Loucy (cell line): Measurements from ENCODE around the gene CIP2A.

ENCODE experiments used
- H2AFZ ChIP-seq: fragments of 200-600 bp; sonication (generic); 2 replicates; pipeline ENCODE4 v1.6.0; 2016; ENCODE audit warnings: antibody characterized with exemption, mild to moderate bottlenecking, low read length, moderate library complexity
- H3F3A ChIP-seq: fragments of 200-600 bp; 2 replicates; pipeline ENCODE4 v1.6.0; 2016; ENCODE audit warnings: antibody characterized with exemption, low read depth, mild to moderate bottlenecking
- H3K27me3 ChIP-seq: fragments of 200-600 bp; sonication (generic); 2 replicates; pipeline ENCODE4 v1.6.1; 2014; ENCODE audit warnings: low read length, mild to moderate bottlenecking; ENCODE audit not compliant: insufficient read depth, poor library complexity, severe bottlenecking
- H3K36me3 ChIP-seq: fragments of 200-600 bp; sonication (generic); 2 replicates; pipeline ENCODE4 v1.6.1; 2016; ENCODE audit warnings: low read length; ENCODE audit not compliant: insufficient read depth
- H3K4me1 ChIP-seq: fragments of 200-600 bp; sonication (generic); 2 replicates; pipeline ENCODE4 v1.5.1; 2014; ENCODE audit warnings: low read length, mild to moderate bottlenecking; ENCODE audit not compliant: insufficient read depth, poor library complexity, severe bottlenecking
- H3K4me2 ChIP-seq: fragments of 200-600 bp; sonication (generic); 2 replicates; pipeline ENCODE4 v1.6.0; 2014; ENCODE audit warnings: antibody characterized with exemption, low read length, low read depth, mild to moderate bottlenecking; ENCODE audit not compliant: poor library complexity, severe bottlenecking
- H3K4me3 ChIP-seq: fragments of 200-600 bp; sonication (generic); 2 replicates; pipeline ENCODE4 v1.5.1; 2014; ENCODE audit warnings: low read length, mild to moderate bottlenecking, mixed read lengths; ENCODE audit not compliant: poor library complexity, severe bottlenecking
- H3K79me2 ChIP-seq: fragments of 200-600 bp; sonication (generic); 2 replicates; pipeline ENCODE4 v1.6.1; 2014; ENCODE audit warnings: low read length; ENCODE audit not compliant: insufficient read depth
- H3K9ac ChIP-seq: fragments of 200-600 bp; sonication (generic); 2 replicates; pipeline ENCODE4 v1.6.0; 2014; ENCODE audit warnings: mild to moderate bottlenecking, low read depth, low read length, moderate library complexity; ENCODE audit not compliant: poor library complexity, severe bottlenecking
- H3K9me2 ChIP-seq: fragments of 200-600 bp; sonication (generic); replicated peaks from 2 replicates; pipeline ENCODE4 v1.6.1; 2016; ENCODE audit warnings: low read depth, low read length, mixed read lengths
- H3K9me3 ChIP-seq: fragments of 200-600 bp; sonication (generic); 2 replicates; pipeline ENCODE4 v1.6.1; 2014; ENCODE audit warnings: mild to moderate bottlenecking, antibody characterized with exemption, low read length, low read depth; ENCODE audit not compliant: insufficient read depth
- H4K20me1 ChIP-seq: fragments of 200-600 bp; sonication (generic); 2 replicates; pipeline ENCODE4 v1.6.0; 2014; ENCODE audit warnings: antibody characterized with exemption, low read length, mild to moderate bottlenecking; ENCODE audit not compliant: insufficient read depth, poor library complexity, severe bottlenecking
- CTCF ChIP-seq: fragments of 200-600 bp; sonication (generic); conservative IDR thresholded peaks from 2 replicates; pipeline ENCODE4 v1.5.1; 2014; ENCODE audit warnings: mild to moderate bottlenecking, antibody characterized with exemption, low read length
- EZH2phosphoT487 ChIP-seq: fragments of 200-600 bp; IDR thresholded peaks from 2 replicates; pipeline ENCODE4 v1.6.1; 2018; ENCODE audit warnings: antibody characterized with exemption, mild to moderate bottlenecking, moderate library complexity, borderline replicate concordance

CIP2A gene

GRCh38 chr3:108503722-108504121 is 85.5 kb downstream of the CIP2A start:
- TF ChIP-seq CTCF (no peak), EZH2phosphoT487 (no peak)
- H3K4me1 ChIP-seq: no peaks in the 10 kb centered on the region

GRCh38 chr3:108501535-108501934 is 87.7 kb downstream of the CIP2A start:
- Histone ChIP-seq H3K9ac (no peak overlapping the region), H3K4me1 (no peaks in the 10 kb centered on the region), H3K79me2 (no peaks in the 10 kb centered on the region), H3F3A (no peaks in the 10 kb centered on the region), H3K9me3 (no peaks in the 10 kb centered on the region), H3K36me3 (no peaks in the 10 kb centered on the region), H3K4me2 (no peak overlapping the region), H2AFZ (no peak overlapping the region), H3K9me2 (no peaks in the 10 kb centered on the region), H3K27me3 (no peaks in the 10 kb centered on the region), H3K4me3 (no peak overlapping the region), H4K20me1 (no peaks in the 10 kb centered on the region)
- no peak for TF ChIP-seq CTCF
- no peak for TF ChIP-seq EZH2phosphoT487

More at GRCh38 chr3:108503722-108504121, 85.5 kb downstream of the CIP2A start:
- H3K27me3 ChIP-seq: no peaks in the 10 kb centered on the region
- no peaks in the 10 kb centered on the region for H3K9me2 ChIP-seq
- no peak overlapping the region for H3K4me2 ChIP-seq
- no peaks in the 10 kb centered on the region for H3K79me2 ChIP-seq
- H4K20me1 ChIP-seq: no peaks in the 10 kb centered on the region
- H3K36me3 ChIP-seq: no peaks in the 10 kb centered on the region
- no peak overlapping the region for H3K4me3 ChIP-seq
- no peak overlapping the region for H2AFZ ChIP-seq
- no peaks in the 10 kb centered on the region for H3K9me3 ChIP-seq
- H3F3A ChIP-seq: no peaks in the 10 kb centered on the region
- no peak overlapping the region for H3K9ac ChIP-seq

- TF ChIP-seq EZH2phosphoT487: no peak
- TF ChIP-seq CTCF: no peak
- Histone ChIP-seq H3K79me2 (no peaks in the 10 kb centered on the region), H3K9me3 (no peaks in the 10 kb centered on the region), H3F3A (no peaks in the 10 kb centered on the region), H3K4me3 (no peak overlapping the region), H3K27me3 (no peaks in the 10 kb centered on the region), H3K4me1 (no peaks in the 10 kb centered on the region), H4K20me1 (no peaks in the 10 kb centered on the region), H3K36me3 (no peaks in the 10 kb centered on the region), H3K9ac (no peak overlapping the region), H3K4me2 (no peak overlapping the region), H3K9me2 (no peaks in the 10 kb centered on the region), H2AFZ (no peak overlapping the region)
Observed at GRCh38 chr3:108500728-108501127, 88.5 kb downstream of the CIP2A start.
